Retinal pigment epithelial cell (primary cell): ENCODE data around the gene FOXP1.

ENCODE experiments used
- DNase-seq: peaks from one replicate; pipeline ENCODE4 v3.0.0-alpha.2; 2010; ENCODE audit warnings: low read depth
- H3K4me3 ChIP-seq: 2 replicates; pipeline ENCODE4 v1.5.1; 2011; ENCODE audit warnings: mild to moderate bottlenecking, low read length, control low read depth, moderate library complexity
- CTCF ChIP-seq: conservative IDR thresholded peaks from 2 replicates; pipeline ENCODE4 v1.5.1; 2011; ENCODE audit warnings: low read depth, low read length, control low read depth, inconsistent platforms

The FOXP1 gene

GRCh38 chr3:71000483-71000882, 583.0 kb downstream of the FOXP1 start:
- TF ChIP-seq CTCF = no peak
- H3K4me3 ChIP-seq = no peak overlapping the region
- no peak for DNase-seq

- TF ChIP-seq CTCF = no peak
- DNase-seq = no peak
- H3K4me3 ChIP-seq = no peak overlapping the region
Observed at GRCh38 chr3:70999730-71000129, 583.8 kb downstream of the FOXP1 start.

- H3K4me3 ChIP-seq = no peak overlapping the region
- no peak for DNase-seq
- no peak for TF ChIP-seq CTCF
Observed at GRCh38 chr3:70996082-70996481, 587.4 kb downstream of the FOXP1 start.

GRCh38 chr3:70994644-70995043, 588.9 kb downstream of the FOXP1 start:
- no peak for TF ChIP-seq CTCF
- no peak for DNase-seq
- no peak overlapping the region for H3K4me3 ChIP-seq

GRCh38 chr3:70992562-70993204, 590.8 kb downstream of the FOXP1 start:
- TF ChIP-seq CTCF = no peak
- no peak overlapping the region for H3K4me3 ChIP-seq
- peak; percentile 44 for DNase-seq

GRCh38 chr3:70992131-70992530, 591.4 kb downstream of the FOXP1 start:
- DNase-seq = no peak
- H3K4me3 ChIP-seq = no peak overlapping the region
- no peak for TF ChIP-seq CTCF

GRCh38 chr3:70990723-70991122, 592.8 kb downstream of the FOXP1 start:
- peak; percentile 68 for DNase-seq
- no peak for TF ChIP-seq CTCF
- H3K4me3 ChIP-seq = no peak overlapping the region
